ENCODE results near the gene FOSL2. TPM values are rescaled to one million over a fixed set of nuclear protein-coding genes. Genes with fewer than 3 reads are reported as not detected.
A peak's percentile ranks its signal among the peaks of the same experiment; 100 is the strongest.

The FOSL2 gene
- total RNA-seq, 1 donor, result 44.4 TPM

DNA sequence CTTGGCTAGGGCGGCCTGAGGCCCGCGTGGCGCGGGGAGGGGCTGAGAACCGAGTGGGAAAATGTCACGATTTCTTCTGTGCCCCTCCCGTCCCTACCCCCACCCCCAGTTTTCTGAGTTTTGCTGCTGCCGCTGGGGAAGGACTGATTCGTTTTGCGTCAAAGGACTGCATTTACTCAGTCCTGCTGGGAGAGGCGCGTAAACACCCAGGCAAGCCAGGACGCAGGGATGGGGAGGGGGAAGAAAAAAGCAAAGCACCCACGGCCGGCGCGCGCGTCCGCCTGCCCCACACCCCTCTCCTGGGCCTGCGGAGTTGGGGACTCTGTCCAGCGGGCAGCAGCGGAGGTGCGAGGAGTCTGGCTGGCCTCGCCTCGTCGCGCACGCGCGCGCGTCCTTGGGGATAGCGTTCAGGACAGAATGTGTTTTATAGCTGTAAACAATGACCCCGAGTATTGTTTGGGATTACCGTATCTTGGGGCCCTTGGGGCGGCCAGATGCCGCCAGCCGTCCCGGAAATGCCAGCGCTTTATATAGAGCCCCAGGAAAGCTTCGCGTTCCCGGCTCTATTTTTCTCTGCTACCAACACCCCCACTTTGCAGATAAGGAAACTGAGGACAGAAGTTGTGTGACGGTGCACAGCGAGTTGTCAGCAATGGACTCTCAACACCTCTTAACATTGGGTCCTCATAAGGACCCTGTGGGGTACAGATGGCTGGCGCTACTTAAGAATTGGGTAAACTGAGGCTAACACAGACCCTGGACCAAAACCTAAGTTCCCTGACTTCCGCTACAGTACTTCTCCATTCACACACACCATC, 1.7 kb upstream of the FOSL2 start:
- DNase-seq (ENCODE audit: low read depth), result no peak
- TF ChIP-seq, protein P1, sequence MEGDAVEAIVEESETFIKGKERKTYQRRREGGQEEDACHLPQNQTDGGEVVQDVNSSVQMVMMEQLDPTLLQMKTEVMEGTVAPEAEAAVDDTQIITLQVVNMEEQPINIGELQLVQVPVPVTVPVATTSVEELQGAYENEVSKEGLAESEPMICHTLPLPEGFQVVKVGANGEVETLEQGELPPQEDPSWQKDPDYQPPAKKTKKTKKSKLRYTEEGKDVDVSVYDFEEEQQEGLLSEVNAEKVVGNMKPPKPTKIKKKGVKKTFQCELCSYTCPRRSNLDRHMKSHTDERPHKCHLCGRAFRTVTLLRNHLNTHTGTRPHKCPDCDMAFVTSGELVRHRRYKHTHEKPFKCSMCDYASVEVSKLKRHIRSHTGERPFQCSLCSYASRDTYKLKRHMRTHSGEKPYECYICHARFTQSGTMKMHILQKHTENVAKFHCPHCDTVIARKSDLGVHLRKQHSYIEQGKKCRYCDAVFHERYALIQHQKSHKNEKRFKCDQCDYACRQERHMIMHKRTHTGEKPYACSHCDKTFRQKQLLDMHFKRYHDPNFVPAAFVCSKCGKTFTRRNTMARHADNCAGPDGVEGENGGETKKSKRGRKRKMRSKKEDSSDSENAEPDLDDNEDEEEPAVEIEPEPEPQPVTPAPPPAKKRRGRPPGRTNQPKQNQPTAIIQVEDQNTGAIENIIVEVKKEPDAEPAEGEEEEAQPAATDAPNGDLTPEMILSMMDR (IDR thresholded peaks at IDR 0.05; ENCODE audit: insufficient read depth, low read length), result no peak
- peak overlapping the region; percentile 69 for H3K4me3 ChIP-seq (ENCODE audit: low read depth, low read length)

DNA sequence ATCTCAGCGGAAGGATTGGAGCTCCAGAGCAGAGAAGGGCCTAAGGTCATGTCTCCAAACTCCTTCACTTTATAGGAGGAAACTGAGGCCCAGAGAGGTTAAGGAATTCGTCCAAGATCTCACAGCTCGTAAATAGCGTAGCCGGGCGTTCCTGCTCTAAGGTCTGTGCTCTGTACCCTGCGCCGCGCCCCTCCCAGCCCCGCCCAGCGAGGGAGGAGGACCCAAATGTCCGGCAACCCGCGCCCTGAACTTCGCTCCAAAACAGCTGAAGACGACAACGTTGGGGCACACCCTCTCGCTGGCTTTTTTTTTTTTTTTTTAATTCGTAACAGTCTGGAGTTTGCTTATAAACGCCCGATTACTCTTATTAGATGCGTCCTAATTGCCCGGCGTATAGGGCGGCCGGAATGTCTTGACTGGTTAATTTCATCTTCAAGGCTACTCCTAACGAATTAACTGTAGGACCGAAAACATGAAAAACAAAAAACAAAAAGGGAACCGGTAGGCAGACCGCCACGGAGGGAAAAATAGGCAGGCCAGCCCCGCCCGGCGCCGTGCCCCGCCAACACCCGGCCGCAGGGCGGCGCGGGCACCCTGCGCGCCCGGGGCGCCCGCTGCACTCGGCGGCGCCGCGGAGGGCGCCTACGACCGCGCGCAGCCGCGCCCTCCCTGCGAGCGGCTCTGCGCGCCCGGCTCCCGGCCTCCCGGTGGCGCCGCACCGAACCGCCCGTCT, 928 bp upstream of the FOSL2 start:
- TF ChIP-seq, protein P1 (IDR thresholded peaks at IDR 0.05; ENCODE audit: insufficient read depth, low read length), result peak; percentile 11
- H3K4me3 ChIP-seq (ENCODE audit: low read depth, low read length), result peak overlapping the region; percentile 69
- DNase-seq (ENCODE audit: low read depth), result peak; percentile 92

DNA sequence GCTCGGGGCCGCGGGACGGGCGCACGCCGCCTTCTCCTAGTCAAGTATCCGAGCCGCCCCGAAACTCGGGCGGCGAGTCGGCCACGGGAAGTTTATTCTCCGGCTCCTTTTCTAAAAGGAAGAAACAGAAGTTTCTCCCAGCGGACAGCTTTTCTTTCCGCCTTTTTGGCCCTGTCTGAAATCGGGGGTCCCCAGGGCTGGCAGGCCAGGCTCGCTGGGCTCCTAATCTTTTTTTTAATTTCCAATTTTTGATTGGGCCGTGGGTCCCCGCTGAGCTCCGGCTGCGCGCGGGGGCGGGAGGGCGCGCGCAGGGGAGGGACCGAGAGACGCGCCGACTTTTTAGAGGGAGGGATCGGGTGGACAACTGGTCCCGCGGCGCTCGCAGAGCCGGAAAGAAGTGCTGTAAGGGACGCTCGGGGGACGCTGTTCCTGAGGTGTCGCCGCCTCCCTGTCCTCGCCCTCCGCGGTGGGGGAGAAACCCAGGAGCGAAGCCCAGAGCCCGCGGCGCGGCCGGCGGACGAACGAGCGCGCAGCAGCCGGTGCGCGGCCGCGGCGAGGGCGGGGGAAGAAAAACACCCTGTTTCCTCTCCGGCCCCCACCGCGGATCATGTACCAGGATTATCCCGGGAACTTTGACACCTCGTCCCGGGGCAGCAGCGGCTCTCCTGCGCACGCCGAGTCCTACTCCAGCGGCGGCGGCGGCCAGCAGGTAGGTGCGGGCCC, 617 bp downstream of the FOSL2 start:
- peak; percentile 65 for DNase-seq (ENCODE audit: low read depth)
- TF ChIP-seq, protein P1 (IDR thresholded peaks at IDR 0.05; ENCODE audit: insufficient read depth, low read length), result no peak
- peak overlapping the region; percentile 93 for H3K4me3 ChIP-seq (ENCODE audit: low read depth, low read length)

DNA sequence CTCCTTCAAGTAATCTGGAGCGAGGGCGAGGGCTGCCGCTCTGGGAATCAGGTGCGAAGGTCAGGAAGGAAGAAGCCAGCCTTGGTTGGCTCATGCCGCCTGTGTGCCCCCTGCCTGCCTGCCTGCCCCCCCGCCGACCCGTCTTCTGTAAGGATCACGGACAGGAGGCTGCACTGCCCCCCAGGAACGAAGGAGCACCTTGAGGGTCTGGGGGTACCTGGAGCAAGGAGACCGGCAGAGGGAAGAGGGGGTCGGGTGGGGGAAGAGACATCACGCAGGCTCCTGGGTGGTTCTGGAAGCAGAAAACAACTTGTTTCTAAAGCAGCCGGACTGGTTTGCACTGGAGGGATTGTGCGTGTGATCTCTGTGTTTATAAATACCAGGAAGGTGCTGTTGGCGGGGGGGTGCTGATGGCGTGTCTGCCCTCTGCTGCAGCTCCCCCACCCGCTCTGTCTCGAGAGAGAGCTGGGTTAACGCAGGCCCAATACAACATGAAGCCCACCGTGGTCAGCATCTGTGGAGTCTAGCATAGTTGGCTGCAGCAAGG, 1.7 kb downstream of the FOSL2 start:
- DNase-seq (ENCODE audit: low read depth), result peak; percentile 70
- TF ChIP-seq, protein P1 (IDR thresholded peaks at IDR 0.05; ENCODE audit: insufficient read depth, low read length), result no peak

DNA sequence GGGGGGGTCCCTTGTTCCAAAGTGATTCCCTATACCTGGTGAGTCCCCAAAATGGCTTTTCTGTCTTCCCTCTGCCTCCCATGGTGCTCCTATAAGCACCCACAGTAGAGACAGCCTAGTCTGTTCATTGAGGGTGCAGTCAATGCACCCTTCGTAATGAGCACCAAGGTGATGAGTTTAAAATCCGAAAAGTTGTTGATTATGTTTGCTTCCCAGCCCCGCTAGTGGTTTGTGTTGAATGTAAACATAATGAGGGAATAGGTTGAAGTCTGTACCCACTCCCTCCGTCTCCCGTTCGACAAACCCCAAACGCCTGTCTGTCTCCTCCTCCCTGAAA, 2.3 kb downstream of the FOSL2 start:
- peak overlapping the region; percentile 93 for H3K4me3 ChIP-seq (ENCODE audit: low read depth, low read length)
- no peak for DNase-seq (ENCODE audit: low read depth)
- TF ChIP-seq, protein P1 (IDR thresholded peaks at IDR 0.05; ENCODE audit: insufficient read depth, low read length), result no peak

More for the DNA sequence above, 1.7 kb downstream of the FOSL2 start:
- H3K4me3 ChIP-seq (ENCODE audit: low read depth, low read length), result peak overlapping the region; percentile 93

DNA sequence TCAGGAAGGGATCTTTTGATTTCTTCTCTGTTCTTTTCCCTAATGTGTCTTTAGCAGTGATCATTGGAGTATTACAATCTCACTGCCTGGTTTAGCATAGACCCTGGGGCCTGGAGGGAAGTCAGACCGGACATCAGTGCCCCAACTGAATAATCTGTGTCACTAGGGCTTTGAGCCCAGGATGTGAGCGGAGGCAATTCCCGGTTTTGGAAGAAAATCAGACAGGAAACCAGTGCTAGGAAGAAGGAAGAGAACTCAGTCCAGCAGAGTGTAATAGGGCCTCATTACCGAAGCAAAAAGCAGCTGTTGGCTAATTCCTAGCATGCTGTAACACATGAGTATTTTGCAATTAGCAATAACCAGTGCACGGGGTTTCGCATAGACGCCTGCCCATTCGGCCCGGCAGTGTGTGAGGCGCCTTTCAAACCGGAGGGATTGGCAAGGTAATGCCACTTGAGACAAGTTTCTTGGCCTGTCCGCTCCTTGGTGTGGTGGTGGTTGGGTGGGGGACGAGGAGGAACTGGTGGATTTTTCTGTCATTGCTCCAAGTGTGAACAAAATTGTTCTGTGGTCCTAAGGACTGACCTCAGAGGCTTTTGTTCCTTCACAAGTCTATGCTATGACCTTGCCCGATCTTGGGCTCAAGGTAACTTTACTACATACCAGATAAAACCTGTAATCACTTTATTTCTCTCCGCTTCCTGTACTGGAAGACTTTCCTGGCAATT, 2.8 kb downstream of the FOSL2 start:
- peak overlapping the region; percentile 93 for H3K4me3 ChIP-seq (ENCODE audit: low read depth, low read length)
- peak; percentile 87 for DNase-seq (ENCODE audit: low read depth)
- TF ChIP-seq, protein P1 (IDR thresholded peaks at IDR 0.05; ENCODE audit: insufficient read depth, low read length), result no peak
